Hindlimb muscle (tissue), 1 donor: ENCODE data around the gene TSEN34. TPM values are rescaled to one million over a fixed set of nuclear protein-coding genes. Genes with fewer than 3 reads are reported as not detected.
"Not testable (repeated sequence)": the region's sequence is repeated elsewhere in the genome, so short reads cannot be mapped to it uniquely, and the experiment has no call there.

Experiments used
- DNase-seq: peaks from one replicate; pipeline ENCODE4 v3.0.0-alpha.2; 2013
- polyA plus RNA-seq: library from polyadenylated mRNA; unstranded; fragments of 120-200 nt; gene quantifications from one replicate; pipeline ENCODE4 v1.2.1, GENCODE V29; 2013; ENCODE audit not compliant: insufficient read length

Gene TSEN34
- polyA plus RNA-seq, 1 donor, result 35.0 TPM

GRCh38 chr19:54162241-54162805 lies 28.8 kb upstream of the TSEN34 start:
- DNase-seq, result peak; percentile 63

DNA sequence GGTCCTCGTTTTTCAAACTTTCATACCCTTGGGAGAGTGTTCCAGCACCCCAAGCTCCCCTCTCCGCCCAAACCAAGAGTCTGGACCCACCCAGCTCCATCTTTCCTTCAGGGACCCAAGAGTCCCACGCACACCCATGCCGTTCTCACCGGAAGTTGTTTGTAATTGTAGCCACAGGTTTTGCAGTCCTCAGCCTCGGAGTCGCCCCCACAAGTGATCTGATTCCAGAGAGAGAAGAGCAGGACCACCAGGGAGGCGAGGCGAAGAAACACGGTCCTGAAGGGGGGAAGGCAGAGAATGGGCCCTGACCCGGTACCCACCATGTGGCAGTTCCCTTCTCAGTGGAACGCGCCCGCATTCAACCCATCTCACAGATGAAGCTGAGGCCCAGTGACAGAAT lies 28.2 kb upstream of the TSEN34 start:
- no peak for DNase-seq

DNA sequence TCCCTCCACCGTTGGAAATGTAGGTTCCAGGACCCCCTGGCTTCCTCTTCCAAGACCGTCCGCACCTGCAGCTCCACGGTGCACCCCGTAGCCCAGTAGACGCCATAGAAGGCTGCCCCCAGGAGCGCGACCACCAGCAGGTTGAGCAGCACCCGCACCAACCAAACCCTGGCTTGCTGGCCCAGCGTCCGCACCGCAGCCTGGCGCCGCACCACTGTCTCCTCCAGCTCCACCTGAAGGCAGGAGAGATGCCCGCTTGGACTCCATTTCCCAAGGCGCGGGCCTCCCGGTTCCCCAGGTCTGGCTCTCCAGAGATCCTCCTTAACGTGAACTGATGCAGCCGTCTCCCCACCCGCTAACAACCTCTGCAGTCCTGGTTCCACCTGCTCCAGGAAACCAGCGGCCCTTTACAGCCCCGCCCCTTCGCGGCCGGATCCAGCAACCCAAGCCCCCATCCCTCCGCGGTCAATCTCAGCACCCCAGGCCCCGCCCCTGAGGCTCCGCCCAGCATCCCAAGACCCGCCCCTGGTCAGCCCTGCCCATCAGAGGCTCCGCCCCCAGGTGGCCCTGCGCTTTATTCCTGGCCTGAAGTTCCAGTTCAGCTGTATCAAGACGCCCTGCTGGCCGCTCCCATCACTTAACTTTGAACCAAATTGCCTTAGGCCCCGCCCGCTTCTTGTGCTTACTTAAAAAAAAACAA lies 26.6 kb upstream of the TSEN34 start:
- no peak for DNase-seq

GRCh38 chr19:54165222-54165621 lies 25.9 kb upstream of the TSEN34 start:
- no peak for DNase-seq

DNA sequence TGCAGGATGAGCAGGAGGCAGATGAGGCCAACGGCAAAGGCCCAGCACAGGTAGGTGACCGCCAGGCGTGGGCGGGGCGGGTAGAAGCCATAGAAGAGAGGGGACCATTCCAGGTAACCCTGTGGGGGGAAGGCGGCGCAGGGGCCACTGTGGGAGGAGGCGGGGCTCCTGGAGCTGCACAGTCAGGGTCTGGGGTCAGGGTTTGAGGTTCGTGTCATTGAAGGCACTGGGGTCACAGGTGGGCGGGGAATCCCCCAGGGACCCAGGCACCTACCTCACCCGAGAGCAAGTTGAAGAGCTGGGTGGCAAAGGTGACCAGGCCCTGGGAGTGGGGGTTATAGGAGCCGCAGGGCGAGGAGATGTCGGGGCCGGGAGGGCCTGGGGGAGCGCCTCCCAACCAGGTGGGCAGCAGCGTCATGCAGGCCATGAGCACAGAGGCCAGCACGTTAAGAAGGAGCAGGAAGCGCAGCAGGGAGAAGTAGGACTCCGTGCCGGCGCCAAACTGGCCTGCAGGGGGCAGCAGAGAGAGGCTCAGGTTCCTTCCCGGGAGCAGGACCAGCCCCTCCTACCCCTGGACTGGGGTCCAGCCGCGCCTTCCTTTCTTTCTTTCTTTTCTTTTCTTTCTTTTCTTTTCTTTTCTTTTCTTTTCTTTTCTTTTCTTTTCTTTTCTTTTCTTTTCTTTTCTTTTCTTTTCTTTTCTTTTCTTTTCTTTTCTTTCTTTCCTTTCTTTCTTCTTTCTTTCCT lies 22.8 kb upstream of the TSEN34 start:
- DNase-seq, result peak; percentile 91

- DNase-seq, result no peak
Measured at GRCh38 chr19:54169149-54169740, 21.9 kb upstream of the TSEN34 start.

- DNase-seq, result not testable (repeated sequence)
Measured at GRCh38 chr19:54171736-54172431, 19.2 kb upstream of the TSEN34 start.

GRCh38 chr19:54172471-54173358 lies 18.4 kb upstream of the TSEN34 start, which contains the start of gene TMC4:
Gene TMC4 (minus strand): TSS chr19:54173160. CDS start chr19:54173117, 43 bp downstream.
- DNase-seq, result no peak

- DNase-seq, result no peak
Measured at GRCh38 chr19:54173359-54173699, 17.8 kb upstream of the TSEN34 start.

- DNase-seq, result no peak
Measured at GRCh38 chr19:54173951-54174834, 16.9 kb upstream of the TSEN34 start.

DNA sequence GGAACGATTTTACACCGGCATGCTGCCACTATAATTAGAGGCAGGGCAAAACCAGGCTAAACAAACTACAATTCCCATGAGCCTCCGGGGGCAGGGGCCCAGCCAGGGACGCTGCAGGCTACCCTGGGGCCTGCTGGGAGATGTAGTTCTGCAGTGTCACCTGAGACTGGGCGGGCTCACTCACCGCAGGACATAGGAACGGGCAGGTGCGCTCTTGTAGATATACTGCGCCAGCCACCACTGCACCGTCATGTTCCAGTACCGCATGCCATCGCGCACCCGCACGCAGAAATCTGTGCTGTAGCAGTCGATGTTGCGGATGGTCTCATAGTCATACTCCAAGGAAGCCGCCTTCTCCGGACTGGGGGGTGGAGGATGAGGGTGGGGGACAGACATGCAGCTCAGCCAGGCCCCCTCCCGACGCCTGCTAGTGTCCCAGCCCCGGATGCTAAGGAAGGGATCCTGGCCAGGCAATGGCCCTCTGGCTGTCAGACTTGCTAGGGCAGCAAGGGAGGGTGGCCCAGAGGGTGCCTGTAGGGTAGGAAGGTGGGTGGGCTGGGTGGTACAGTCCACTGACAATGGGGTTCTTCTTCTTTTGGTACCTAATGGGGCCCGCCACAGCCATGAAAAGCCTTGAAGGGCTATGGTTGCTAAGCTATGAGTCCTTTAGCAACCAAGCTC lies 12.4 kb upstream of the TSEN34 start:
- no peak for DNase-seq

- no peak for DNase-seq
Measured at GRCh38 chr19:54179262-54179852, 11.8 kb upstream of the TSEN34 start.

DNA sequence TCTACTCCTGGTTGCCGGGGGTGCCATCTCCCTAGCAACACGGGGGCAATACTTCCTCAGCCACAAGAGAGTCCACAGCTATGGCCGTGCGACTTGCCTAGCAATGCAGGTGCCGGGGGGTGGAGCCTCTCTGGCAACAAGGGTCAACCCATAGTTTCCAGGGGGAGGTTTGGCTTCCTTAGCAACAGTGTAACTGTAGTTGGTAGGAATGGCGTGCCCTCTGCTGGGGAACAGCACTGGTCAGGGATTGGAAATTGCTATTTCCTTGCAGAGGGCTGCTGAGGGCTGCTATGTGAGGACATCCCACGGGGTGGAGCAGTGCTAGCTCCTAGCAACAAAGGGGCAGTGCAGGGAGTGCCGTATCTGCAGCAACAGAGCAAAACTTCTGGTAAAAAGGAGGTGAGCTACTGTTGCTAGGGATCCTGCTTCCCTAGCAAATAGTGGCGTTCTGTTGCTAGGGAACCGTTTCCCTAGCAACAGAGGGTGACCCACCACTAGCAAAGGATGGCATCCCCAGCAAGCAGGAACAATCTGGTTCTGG lies 11.1 kb upstream of the TSEN34 start:
- no peak for DNase-seq

DNA sequence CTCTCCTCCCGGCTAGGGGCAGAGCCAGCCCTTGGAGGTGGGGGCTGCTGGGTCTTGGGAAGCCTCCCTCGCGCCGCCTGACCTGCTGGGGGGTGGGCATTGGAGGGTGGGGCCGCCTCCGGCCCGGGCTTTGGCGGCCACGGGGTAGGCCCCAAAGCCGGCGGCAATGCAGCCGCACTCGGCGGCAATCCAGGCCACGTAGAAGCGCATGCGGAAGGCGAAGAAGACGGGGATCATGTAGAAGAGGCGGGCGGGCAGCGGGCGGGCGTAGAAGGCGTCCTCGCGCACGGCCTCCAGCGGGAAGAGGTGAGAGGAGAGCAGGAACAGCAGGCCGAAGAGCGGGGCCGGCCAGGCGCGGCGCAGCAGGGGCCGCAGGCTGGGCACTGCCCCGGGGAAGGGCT lies 10.4 kb upstream of the TSEN34 start:
- no peak for DNase-seq

GRCh38 chr19:54181894-54182293 lies 9.2 kb upstream of the TSEN34 start:
- DNase-seq, result not testable (repeated sequence)

GRCh38 chr19:54183431-54183830 lies 7.7 kb upstream of the TSEN34 start:
- DNase-seq, result no peak

GRCh38 chr19:54186351-54186750 lies 4.8 kb upstream of the TSEN34 start:
- DNase-seq, result no peak

DNA sequence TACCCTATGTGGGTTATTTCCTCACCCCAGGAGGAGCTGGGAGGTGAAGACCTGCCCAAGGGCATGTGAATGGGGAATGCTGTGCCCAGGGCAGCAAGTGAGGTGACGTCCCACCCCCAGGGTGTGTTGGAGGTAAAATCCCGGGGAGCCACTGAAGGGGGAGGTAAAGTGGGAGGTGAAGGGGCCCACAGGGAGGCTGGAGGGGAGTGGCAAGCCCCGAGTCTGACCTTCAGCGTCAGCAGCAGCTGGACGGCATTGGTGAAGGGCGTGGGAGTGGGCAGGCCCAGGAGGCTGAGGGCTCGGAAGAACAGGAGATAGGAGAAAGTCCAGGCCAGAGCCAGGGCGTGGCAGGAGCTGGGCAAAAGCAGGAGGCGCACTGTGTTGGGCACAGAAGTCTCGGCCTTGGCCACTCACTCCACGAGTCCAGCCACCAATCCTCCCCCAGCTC lies 4.2 kb upstream of the TSEN34 start:
- no peak for DNase-seq

DNA sequence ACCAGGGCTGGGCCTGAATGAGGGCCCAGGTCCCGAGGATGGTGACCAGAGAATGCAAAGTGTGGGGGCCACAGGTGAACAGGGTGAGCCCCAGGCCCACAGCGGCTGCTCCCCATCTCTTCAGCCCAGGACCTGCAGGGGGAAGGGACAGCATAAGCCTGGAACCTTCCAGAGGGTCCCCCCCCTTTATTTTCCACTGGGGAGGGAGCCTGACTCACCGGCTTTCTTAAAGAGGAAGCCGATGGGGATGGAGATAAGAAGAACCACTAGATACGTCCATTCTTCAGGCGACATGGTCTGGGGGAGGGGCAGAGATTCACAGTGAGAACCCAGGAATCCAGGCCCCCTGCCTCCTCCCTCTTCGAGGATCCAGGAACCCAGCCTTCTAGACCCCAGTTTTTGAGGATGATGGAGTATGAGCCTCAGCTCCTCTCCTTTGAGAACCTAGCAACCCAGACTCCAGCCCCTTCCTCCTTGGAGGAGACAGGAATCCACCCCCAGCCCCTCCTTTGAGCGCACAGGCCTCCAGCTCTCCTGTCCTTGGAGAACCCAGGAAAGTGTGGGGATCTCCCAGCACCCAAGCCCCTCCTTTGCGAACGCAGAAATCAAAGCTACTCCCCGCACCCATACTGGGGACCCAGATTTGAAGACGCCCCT lies 2.8 kb upstream of the TSEN34 start:
- no peak for DNase-seq
